ENCODE data around the gene OLFML1. TPM values are rescaled to one million over a fixed set of nuclear protein-coding genes. Genes with fewer than 3 reads are reported as not detected.

The OLFML1 gene
- total RNA-seq, 1 experiment from 2014 or later: not detected

GRCh38 chr11:7451952-7452494 is 33.3 kb upstream of the OLFML1 start:
- Histone ChIP-seq H3K23me2 (ENCODE audit: insufficient read length, low read depth, low read length, poor library complexity, severe bottlenecking) (no peaks in the 10 kb centered on the region), H3K4ac (ENCODE audit: low read depth, low read length) (no peak overlapping the region), H3K4me2 (ENCODE audit: insufficient read depth, insufficient read length, low read length) (no peak overlapping the region), H4K20me1 (ENCODE audit: control insufficient read depth, insufficient read depth, insufficient read length) (no peaks in the 10 kb centered on the region), H2BK12ac (ENCODE audit: insufficient read length, low read depth, low read length) (no peak overlapping the region), H4K91ac (ENCODE audit: insufficient read length, low read depth, low read length) (no peak overlapping the region), H3K27ac (ENCODE audit: insufficient read length, low read depth, low read length) (no peak overlapping the region), H3T11ph (ENCODE audit: low read length) (no peak overlapping the region), H2BK20ac (ENCODE audit: low read depth, low read length, poor library complexity, severe bottlenecking) (no peak overlapping the region), H3K14ac (ENCODE audit: insufficient read depth, low read length) (no peak overlapping the region), H4K8ac (replicated peaks; ENCODE audit: insufficient read length, low read depth, low read length) (no peak overlapping the region), H2BK15ac (ENCODE audit: low read depth, low read length) (no peak overlapping the region), H3K4me1 (ENCODE audit: insufficient read depth, low read length) (no peaks in the 10 kb centered on the region), H2BK5ac (ENCODE audit: insufficient read length, low read length) (no peak overlapping the region), H2AK5ac (ENCODE audit: insufficient read length, low read length) (no peak overlapping the region), H3K27me3 (ENCODE audit: insufficient read depth, low read length) (no peaks in the 10 kb centered on the region), H2BK120ac (ENCODE audit: low read depth, low read length, poor library complexity, severe bottlenecking) (no peak overlapping the region), H3K9ac (ENCODE audit: extremely low read depth, insufficient read length, low read length) (no peak overlapping the region), H3K23ac (ENCODE audit: insufficient read length, low read depth, low read length) (no peak overlapping the region), H3K56ac (ENCODE audit: insufficient read length, low read depth, low read length) (no peak overlapping the region), H3K9me3 (ENCODE audit: control insufficient read depth, low read depth, low read length) (no peaks in the 10 kb centered on the region), H3K18ac (ENCODE audit: insufficient read length, low read depth, low read length) (no peak overlapping the region), H3K79me2 (ENCODE audit: insufficient read depth, low read length) (no peaks in the 10 kb centered on the region), H4K5ac (ENCODE audit: insufficient read length, low read depth, low read length) (no peak overlapping the region), H2AFZ (ENCODE audit: low read length) (no peak overlapping the region), H3K79me1 (ENCODE audit: insufficient read depth, low read depth, low read length, poor library complexity, severe bottlenecking) (no peaks in the 10 kb centered on the region)
- H3K4me3 Mint-ChIP-seq: no peak overlapping the region
- H3K27me3 Mint-ChIP-seq (ENCODE audit: low read depth): peaks cover 2% of the 10 kb centered on the region; the same call in 1 of the 2 replicates
- no CpG with 5 or more reads among the region's 1 CpG for WGBS (ENCODE audit: extremely low coverage, insufficient read length, low lambda C conversion rate)
- no peak for DNase-seq
- H3K36me3 Mint-ChIP-seq (ENCODE audit: insufficient read depth in 1 of 3, low read depth in 3 of 3): no peaks in the 10 kb centered on the region
- TF ChIP-seq CTCF (conservative IDR thresholded peaks at IDR 0.05): no peak
- peaks cover 8 to 13% of the 10 kb centered on the region in 2 experiments; a peak in 2 of 4 replicates for H3K4me1 Mint-ChIP-seq
- no peak overlapping the region; a peak in 2 of 7 replicates for H3K27ac Mint-ChIP-seq
- H3K9me3 Mint-ChIP-seq: no peaks in the 10 kb centered on the region
